Measurements from ENCODE around the gene C5AR1.
"Not testable (repeated sequence)": the region's sequence is repeated elsewhere in the genome, so short reads cannot be mapped to it uniquely, and the experiment has no call there.

C5AR1 gene

GRCh38 chr19:47296036-47296435, 13.6 kb upstream of the C5AR1 start:
- DNase-seq, result peak; percentile 81

GRCh38 chr19:47300867-47301266, 8.8 kb upstream of the C5AR1 start:
- not testable (repeated sequence) for DNase-seq

- no peak for DNase-seq
Measured at GRCh38 chr19:47302249-47302648, 7.4 kb upstream of the C5AR1 start.

- no peak for DNase-seq
Measured at GRCh38 chr19:47303966-47304365, 5.7 kb upstream of the C5AR1 start.

GRCh38 chr19:47305309-47305751, 4.3 kb upstream of the C5AR1 start:
- DNase-seq, result peak; percentile 42

GRCh38 chr19:47306303-47306702, 3.4 kb upstream of the C5AR1 start:
- no peak for DNase-seq

- DNase-seq, result no peak
Measured at GRCh38 chr19:47309038-47309437, 623 bp upstream of the C5AR1 start.

GRCh38 chr19:47310323-47310722, 662 bp downstream of the C5AR1 start:
- no peak for DNase-seq

- DNase-seq, result no peak
Measured at GRCh38 chr19:47310819-47311218, 1.2 kb downstream of the C5AR1 start.

- DNase-seq, result no peak
Measured at GRCh38 chr19:47312366-47313006, 2.8 kb downstream of the C5AR1 start.

- no peak for DNase-seq
Measured at GRCh38 chr19:47313754-47314295, 4.2 kb downstream of the C5AR1 start.

- no peak for DNase-seq
Measured at GRCh38 chr19:47315125-47315821, 5.6 kb downstream of the C5AR1 start.

- DNase-seq, result no peak
Measured at GRCh38 chr19:47316513-47316912, 6.9 kb downstream of the C5AR1 start.

- DNase-seq, result no peak
Measured at GRCh38 chr19:47319923-47320871, 10.5 kb downstream of the C5AR1 start.

GRCh38 chr19:47321630-47322029, 12.0 kb downstream of the C5AR1 start:
- no peak for DNase-seq

GRCh38 chr19:47322058-47322457, 12.4 kb downstream of the C5AR1 start:
- DNase-seq, result no peak

GRCh38 chr19:47323409-47323808, 13.7 kb downstream of the C5AR1 start:
- DNase-seq, result no peak

- DNase-seq, result no peak
Measured at GRCh38 chr19:47323872-47324271, 14.2 kb downstream of the C5AR1 start.

GRCh38 chr19:47324502-47324901, 14.8 kb downstream of the C5AR1 start:
- no peak for DNase-seq

GRCh38 chr19:47330466-47330869, 20.8 kb downstream of the C5AR1 start:
- no peak for DNase-seq

GRCh38 chr19:47331490-47331889, 21.8 kb downstream of the C5AR1 start:
- DNase-seq, result no peak

- DNase-seq, result no peak
Measured at GRCh38 chr19:47331931-47332547, 22.4 kb downstream of the C5AR1 start, which contains the start of gene C5AR2. C5AR2 (plus strand) TSS chr19:47332175; CDS start chr19:47340800, 8,625 bp downstream.

All from activated T-cell treated with anti-CD3 and anti-CD28 coated beads for 4 hours (primary cell).